ENCODE results near the gene SEC24C.
"Not testable (repeated sequence)": the region's sequence is repeated elsewhere in the genome, so short reads cannot be mapped to it uniquely, and the experiment has no call there.

The SEC24C gene

GRCh38 chr10:73731588-73732375 is 12.4 kb upstream of the SEC24C start:
- DNase-seq = no peak

DNA sequence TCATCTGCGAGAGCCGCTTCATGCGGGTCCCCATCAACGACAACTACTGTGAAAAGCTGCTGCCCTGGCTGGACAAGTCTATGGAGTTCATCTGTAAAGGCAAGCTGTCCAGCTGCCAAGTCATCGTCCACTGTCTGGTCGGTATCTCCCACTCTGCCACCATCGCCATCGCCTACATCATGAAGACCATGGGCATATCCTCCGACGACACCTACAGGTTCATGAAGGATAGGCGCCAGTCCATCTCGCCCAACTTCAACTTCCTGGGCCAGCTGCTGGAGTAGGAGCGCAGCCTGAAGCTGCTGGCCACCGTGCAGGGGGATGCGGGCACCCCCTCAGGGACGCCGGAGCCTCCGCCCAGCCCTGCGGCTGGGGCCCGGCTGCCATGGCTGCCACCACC is 11.7 kb upstream of the SEC24C start:
- DNase-seq = no peak

DNA sequence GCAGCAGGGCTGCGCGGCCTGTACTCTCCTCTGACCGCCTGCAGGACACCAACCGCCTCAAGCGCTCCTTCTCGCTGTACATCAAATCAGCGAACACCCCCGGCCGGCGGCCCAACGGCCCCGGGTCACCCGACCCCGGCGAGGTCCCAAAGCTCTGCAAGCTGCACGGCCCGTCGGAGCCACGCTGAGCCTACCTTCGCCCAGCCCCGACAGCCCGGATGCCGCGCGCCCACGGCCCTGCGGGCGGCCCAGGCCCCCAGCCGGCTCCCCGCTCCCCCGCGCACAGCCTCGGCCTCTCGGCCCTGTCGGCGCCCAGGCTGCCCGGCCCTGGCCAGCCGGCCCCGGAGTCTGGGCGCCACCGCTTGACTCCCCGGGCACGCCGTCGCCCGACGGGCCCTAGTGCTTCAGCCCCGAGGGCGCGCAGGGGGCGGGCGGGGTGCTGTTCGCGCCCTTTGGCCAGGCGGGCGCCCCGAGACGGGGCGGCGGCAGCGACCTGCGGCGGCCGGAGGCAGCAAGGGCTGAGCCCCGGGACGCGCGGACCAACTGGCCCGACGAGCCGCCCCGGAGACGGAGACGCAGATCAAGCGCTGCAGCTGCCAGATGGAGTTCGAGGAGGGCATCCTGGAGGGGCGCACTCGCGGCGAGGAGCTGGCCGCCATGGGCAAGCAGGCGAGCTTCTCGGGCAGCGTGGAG is 11.1 kb upstream of the SEC24C start:
- DNase-seq = no peak

- no peak for DNase-seq
Measured at GRCh38 chr10:73734028-73734720, 10.0 kb upstream of the SEC24C start.

DNA sequence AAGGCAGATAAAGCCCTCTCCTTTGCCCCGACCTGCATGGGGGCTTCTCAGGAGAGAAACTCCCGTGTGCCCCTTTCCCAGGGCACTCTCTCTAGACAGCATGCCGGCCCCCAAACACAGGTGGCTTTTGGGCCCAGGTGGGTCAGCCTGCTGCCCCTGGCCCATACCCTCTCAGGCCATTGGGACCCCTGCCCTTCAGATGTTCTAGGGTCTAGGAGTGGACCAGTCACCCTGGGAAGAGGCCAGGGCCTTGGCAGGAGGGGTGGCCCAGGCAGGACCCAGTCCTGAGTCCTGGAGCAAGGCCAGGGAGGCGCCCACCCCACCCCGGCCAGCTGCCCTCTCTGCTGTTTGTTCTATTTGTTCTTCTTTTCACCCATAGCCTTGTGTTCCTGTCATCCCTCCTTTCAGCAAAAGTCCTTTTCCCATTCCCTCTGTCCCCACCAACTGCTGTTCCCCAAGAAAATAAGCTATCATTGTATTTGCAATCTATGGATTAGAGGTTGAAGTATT is 9.3 kb upstream of the SEC24C start:
- no peak for DNase-seq

DNA sequence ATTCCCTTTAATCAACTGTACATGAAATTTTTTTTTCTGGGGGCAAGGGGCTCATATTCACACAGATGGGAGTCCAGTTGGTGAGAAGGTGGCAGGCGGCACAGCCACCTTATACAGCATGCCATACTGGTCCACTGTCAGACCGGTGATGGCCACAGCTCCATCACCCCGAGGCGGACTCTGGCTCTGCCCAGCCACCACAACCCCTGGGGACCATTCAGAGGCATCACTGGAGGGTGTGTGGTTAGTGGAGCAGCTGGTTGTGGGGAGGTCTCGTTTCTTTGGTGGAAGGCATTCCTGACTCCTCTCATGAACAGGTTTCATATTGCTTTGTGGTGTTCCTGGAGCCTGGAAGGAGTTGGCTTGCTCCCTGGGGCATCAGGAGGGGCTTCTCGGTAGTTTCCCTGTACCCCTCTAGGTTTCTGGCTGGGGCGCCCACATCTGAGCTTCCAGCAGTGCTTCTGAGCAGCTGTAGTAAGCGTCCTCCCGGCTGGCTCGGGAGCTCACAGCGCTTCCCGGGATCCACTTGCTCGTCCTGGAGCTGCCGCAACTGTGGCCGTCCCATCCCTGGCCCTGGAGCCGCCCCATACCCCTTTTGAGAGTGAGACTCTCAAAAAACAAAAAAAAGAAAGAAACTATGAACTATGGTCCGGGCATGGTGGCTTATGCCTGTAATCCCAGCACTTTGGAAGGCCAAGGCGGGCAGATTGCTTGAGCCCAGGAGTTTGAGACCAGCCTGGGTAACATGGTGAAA is 3.5 kb upstream of the SEC24C start:
- DNase-seq = not testable (repeated sequence)

DNA sequence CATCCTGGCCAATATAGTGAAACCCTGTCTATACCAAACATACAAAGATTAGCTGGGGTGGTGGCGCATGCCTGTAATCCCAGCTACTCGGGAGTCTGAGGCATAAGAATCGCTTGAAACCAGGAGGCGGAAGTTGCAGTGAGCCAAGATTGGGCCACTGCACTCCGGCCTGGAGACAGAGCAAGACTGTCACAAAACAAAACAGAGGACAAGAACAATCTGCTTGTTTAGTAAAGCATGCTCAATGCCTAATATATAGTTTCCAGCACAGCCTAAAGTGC is 1.8 kb upstream of the SEC24C start:
- DNase-seq = no peak

DNA sequence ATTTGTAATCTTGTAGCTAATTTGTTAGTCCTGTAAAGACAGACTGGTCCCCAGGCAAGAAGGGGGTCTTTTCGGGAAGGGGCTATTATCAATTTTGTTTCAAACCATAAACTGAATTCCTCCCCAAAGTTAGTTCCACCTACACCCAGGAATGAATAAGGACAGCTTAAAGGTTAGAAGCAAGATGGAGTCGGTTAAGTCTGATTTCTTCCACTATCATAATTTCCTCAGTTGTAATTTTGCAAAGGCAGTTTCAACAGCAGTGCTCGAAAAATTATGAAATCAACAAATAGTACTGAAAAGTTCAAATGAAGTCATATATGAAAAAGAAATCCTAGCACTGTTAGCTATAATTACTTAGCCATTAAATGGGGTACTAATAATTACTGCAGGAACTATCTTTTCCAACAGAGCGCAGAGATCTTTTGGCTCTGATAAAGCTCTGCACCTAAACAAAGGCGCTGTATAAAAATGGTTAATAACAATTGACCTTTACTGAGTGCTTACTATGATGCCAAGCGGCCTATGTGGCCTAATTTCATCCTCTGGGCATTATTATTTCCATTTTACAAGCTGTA is 756 bp upstream of the SEC24C start:
- no peak for DNase-seq

- peak; percentile 21 for DNase-seq
Measured at GRCh38 chr10:73744664-73744975, 448 bp downstream of the SEC24C start.

- no peak for DNase-seq
Measured at GRCh38 chr10:73746721-73747120, 2.5 kb downstream of the SEC24C start.

DNA sequence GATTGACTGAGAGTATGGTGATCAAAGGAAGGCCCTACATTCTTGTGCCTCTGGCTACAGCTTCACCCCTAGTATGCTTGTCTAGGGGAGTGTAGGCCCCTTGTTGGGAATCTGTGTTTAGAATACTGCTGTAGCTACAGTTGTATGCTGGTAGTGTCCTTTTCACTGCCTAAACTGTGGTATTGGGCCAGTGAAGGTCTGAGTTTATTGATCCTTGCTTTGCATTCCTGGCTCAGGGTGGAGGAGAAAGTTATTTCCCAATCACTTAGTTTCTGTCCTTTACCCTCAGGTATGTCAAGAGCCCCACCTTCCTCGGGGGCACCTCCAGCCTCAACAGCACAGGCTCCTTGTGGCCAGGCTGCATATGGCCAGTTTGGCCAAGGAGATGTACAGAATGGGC is 6.6 kb downstream of the SEC24C start:
- DNase-seq = no peak

DNA sequence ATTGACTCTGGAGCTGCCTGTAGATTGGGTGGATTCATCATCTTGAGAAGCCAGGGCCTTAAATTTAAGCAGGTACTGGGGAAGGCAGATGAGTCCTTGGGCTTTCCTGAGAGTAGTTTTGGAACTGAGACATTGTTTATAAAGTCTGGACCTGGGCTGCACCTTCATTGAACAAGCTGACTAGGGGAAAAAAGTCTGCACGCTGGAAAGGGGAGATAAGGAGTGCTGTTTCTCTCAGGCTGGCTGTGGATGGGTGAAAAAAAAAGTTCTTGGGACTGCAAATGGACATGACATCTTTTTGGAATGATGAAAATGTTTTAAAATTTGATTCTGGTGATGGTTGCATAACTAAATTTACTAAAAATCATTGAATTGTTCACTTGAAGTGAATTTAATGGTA is 12.0 kb downstream of the SEC24C start:
- no peak for DNase-seq

DNA sequence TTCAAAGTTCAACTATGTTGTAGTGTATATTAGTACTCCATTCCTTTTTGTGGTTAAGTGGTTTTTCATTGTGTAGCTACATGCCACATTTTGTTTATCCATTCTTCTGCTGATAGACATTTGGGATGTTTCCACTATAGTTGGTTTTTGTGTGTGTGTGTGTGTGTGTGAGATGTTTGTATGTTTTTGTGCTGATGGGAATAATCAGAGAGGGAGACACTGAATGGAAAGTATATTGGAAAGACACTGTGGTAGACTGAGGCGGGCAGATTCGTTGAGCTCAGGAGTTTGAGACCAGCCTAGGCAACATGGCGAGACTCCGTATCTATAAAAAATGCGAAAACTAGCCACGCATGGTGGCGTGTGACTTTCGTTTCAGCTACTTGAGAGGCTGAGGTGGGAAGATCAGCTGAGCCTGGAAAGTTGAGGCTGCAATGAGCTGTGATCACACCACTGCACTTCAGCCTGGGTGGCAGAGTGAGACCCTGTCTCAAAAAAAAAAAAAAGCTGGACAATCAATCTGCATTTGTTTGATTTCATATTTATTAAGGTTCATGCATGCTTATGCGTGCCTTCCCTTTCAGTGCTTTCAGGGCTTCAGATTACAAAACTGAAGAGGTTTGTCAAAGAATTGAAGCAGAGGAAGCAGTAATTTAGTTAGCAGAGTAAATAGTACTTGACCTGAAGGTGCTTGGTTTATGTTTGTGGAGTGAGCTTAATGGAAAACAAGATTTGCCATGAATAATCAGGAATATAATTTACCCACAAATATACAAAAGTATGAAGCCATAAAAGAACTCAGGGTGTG is 14.7 kb downstream of the SEC24C start:
- DNase-seq = peak; percentile 32

DNA sequence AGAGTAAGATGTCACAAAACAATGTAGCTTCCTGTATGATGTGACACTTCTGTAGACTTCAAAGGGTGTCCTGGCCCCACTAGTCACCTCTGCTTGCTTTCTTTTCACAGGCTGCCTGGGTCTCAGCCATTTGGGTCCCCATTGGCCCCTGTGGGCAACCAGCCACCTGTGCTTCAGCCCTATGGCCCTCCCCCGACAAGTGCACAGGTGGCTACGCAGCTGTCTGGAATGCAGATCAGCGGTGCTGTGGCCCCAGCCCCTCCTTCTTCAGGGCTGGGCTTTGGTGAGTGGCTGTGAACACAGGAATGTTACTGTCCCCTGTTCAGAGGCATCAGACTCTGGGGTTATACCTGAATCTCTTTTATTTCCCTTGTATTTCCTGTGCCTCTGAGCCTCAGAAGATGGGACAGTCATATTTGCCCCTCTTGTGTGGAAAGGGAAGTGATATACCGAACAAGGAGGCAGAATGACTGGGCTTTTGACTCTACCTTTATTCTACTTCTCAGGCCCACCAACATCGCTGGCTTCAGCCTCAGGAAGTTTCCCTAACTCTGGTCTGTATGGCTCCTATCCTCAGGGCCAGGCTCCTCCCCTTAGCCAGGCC is 15.4 kb downstream of the SEC24C start:
- DNase-seq = peak; percentile 75

DNA sequence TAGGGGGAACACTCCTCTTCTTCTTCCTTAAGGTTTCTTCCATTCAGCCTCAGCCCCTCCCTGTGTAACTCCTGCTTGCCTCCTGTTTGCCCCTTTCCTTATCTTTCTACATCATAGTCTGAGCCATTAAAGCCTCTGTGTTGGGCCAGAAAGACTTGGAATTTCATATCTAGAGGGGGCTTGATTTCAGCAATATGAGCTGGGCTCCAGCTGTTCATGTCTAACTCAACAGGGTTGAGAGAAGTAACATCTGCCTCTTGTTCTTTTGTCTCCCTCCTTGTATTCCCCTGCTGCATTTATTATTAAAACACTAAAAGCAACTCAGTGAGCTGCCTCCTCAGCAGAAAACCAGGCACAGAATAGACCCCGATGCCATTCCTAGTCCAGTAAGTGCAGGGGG is 17.6 kb downstream of the SEC24C start:
- no peak for DNase-seq

- DNase-seq = no peak
Measured at GRCh38 chr10:73762915-73763314, 18.7 kb downstream of the SEC24C start.

DNA sequence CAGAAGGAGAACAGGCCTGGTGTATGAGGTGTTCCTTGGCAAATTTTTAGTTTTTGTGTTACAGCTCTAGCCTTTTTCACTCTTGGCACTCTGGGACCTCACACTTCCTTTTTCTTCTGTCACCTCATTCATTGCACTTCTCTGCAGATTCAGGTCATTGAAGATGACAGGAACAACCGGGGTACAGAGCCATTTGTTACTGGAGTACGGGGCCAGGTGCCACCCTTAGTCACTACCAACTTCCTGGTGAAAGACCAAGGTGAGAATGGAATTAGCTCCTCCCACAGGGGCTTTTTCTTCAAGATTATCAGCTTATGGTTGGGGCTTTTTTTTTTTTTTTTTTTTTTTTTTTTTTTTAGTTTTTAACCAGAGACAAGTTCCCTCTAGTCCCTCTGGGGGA is 19.2 kb downstream of the SEC24C start:
- DNase-seq = peak; percentile 61

DNA sequence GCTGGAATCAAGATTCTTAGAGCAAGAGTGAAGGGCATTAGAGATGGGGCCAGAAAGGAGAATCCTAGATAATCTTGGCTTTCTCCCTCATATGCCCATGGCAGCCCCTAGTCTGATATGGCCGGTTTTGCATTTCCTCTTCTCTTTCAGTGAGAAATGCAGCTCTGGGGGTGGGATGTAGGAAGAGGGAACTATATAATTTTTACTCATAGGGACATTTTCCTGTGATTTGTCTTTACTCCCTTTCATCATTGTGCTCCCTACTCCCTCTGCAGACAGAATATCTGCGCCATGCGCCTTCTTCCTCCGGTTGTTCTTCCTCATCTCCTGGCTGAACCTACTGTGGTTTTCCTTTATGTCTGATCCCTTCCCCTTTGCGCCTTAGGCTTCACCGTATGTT is 20.9 kb downstream of the SEC24C start:
- no peak for DNase-seq

DNA sequence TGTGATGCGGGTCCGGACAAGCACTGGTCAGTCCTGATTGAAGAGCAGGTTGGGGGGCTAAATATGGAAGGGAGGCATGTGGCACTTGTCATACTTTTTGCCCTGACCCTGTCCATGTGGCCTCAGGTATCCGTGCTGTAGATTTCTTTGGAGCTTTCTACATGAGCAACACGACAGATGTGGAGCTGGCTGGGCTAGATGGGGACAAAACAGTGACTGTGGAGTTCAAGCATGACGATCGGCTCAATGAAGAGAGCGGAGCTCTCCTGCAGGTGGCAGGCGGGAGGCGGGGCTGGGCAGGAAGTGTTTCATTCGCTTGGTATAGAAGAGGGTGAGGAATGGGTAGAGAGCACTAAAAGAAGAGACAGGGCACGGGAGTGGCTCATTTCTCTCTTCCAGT is 24.7 kb downstream of the SEC24C start:
- peak; percentile 61 for DNase-seq

- no peak for DNase-seq
Measured at GRCh38 chr10:73769396-73769795, 25.2 kb downstream of the SEC24C start.

- peak; percentile 75 for DNase-seq
Measured at GRCh38 chr10:73771722-73772280, 27.6 kb downstream of the SEC24C start.
